HG02885 (cell line): ENCODE results near the gene SASH3.
A peak's percentile ranks its signal among the peaks of the same experiment; 100 is the strongest.
"Not testable (repeated sequence)": the region's sequence is repeated elsewhere in the genome, so short reads cannot be mapped to it uniquely, and the experiment has no call there.

Source experiments
- ATAC-seq: cut with Tn5 transposase; IDR thresholded peaks from one replicate; pipeline ENCODE4 v1.9.1; 2021; ENCODE audit warnings: mild to moderate bottlenecking; ENCODE audit not compliant: unreplicated experiment, poor library complexity

SASH3 gene

DNA sequence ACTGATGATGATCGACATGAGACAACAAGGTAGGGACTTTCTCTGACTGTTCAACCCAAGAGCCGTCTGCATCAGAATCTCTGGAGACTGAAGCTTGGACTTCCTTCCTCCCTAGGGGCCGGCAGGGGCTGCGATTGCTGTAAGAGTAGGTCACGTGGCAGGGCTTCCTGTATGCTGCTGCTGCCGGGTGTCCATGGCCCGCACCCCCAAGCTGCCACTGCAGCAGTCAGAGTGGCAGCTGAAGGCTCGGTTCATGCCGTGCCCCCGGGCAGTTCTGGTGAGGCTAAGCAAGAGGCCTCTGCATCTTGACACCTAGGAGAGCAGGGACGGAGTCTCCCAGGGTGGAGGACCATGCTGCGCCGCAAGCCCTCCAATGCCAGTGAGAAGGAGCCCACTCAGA, at the start of gene SASH3:
SASH3 (plus strand) TSS at position 203 of the 400 bp plus-strand sequence; CDS start at position 352, 149 bp downstream.
- ATAC-seq: peak; percentile 34

DNA sequence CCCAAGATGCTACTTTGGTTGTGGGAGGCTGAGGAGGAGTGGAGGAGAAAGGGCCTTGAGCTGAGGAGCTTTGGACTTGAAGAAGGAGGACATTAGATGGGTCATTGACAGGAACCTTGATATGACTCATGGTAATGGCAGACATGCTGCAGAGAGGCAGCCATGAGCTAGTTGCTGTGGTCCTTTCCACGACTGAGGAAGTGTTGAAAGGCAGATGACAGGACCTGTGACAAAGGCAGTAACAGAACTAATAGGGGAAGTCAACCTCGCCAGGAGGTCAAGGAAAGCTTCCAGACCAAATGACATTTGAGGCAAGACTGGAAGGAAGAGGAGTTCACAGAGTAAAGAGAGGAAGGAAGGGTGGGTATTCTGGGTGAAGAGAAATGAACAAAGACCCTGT, 48.5 kb upstream of the SASH3 start:
- no peak for ATAC-seq

DNA sequence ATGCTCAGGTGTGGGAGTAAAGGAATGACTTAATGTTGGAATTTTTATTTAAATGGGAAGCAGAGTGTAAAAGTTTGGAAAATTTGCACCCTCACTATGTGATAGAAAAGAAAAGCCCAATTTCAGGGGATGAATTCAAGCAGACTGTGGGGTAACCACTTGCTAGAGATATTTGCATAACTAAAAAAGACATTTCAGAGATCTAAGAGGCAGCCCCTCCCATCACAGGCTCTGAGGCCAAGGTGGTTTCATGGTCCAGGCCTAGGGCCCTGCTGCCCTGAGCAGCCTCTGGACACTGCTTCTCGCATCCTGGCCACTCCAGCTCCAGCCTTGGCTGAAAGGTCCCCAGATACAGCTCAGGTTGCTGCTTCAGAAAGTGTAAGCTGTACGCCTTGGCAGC, 46.9 kb upstream of the SASH3 start:
- no peak for ATAC-seq

DNA sequence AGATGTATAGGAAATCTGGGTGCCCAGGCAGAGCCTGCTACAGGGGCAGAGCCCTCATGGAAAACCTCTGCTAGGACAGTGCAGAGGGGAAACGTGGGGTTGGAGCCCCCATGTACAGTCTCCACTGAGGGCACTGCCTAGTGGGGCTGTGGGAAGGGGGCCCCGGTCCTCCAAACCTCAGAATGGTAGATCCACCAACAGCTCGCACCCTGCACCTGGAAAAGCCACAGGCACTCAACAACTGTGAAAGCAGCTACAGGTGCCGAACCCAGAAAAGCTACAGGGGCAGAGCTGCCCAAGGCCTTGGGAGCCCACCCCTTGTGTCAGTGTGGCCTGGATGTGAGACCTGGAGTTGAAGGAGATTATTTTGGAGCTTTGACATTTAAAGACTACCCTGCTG, 46.4 kb upstream of the SASH3 start:
- no peak for ATAC-seq

DNA sequence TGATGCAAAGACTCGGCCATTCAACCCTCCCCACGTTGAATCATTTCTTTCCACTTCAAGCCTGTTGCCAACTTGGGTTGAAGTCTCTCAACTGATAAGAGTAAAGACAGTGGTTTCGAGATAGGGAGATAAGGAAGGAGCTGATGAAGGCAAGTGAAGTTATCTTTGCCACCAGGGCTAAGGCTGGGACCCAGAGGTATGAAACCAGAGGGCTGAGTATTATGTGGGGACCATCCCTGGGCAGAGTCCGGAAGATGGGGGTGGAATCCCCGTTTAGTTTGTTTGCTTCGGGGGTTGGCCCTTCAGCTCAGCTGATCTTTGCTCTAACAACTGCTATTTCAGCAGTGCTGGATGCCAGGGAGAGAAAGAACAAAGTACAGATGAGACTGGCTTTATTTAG, 43.3 kb upstream of the SASH3 start:
- ATAC-seq: no peak

DNA sequence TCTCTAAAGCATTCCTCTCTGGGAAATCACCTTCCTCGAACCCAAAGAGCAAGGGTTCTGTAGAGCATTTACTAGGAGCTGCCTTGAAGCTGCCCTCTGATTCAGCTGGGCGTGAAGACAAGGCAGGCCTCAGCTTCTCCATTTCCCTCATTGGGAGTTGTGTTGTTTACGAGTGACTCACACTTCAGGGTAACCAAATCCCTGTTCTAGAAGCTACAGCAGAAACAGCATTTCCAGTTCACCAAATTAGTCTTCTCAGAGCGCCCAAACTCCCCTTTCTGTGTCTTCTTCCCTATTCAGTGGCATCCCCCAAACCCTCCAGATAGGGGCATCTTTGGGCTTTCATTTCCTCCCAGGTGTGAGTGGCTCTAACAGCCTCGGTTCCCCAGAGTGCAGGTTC, 41.8 kb upstream of the SASH3 start:
- ATAC-seq: no peak

DNA sequence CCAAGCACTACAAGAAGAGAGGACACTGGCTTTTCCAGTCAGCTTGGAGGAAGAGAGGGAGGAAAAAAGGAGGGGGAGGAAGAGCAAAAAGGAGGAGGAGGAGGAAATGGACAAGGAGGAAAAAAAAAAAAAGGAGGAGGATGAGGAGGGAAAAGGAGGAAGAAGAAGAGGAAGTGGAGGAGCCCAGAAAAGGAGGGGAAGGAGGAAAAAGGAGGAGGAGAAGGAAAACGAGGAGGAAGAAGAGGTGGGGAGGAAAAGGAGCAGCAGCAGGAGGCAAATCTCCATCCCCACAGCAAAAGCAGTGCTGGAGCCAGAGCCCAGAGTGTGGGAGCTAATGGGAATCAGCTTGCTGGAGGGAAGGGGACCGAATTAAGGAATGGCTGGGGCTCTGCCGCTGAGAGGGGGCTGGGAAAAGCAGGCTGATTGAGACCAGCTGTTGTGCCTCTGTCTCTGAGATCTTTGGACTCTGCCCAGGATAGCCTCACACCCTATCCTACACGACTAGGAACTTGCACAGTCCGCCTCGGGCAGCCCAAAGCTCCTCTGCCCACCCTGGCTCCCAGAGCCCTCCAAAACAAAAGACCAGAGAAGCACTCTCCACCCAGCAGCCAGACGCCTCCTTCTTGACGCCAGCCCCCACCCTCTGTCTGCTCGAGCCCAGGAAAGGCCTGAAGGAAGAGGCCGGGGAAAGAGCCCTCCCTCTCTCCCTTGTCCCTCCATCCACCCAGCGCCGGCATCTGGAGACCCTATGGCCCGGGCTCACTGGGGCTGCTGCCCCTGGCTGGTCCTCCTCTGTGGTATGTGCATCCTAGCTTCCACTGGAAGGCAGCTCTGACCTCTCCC, 41.1 kb upstream of the SASH3 start, which contains the start of gene XPNPEP2:
XPNPEP2 (plus strand) TSS at position 514 of the 843 bp plus-strand sequence; CDS start at position 749, 235 bp downstream.
- no peak for ATAC-seq

DNA sequence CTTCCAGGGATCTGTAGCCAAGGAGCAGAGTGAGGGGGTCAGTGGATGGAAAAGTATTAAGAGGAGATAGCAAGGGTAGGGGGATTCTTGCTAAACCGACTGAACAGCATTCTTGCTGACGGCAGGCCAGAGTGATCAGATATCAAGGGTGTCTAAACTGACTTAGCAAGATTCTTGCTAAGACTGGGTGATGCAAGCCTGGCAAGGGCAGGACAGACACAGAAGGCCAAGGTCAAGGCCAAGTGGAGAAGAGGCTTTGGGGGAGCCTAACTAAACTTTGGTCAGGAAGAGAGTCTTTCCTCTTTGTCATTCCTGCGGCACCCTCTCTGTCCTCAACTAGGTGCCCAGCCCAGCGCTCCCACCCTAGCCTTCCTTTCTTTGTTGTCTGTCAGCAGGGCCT, 40.2 kb upstream of the SASH3 start:
- no peak for ATAC-seq

DNA sequence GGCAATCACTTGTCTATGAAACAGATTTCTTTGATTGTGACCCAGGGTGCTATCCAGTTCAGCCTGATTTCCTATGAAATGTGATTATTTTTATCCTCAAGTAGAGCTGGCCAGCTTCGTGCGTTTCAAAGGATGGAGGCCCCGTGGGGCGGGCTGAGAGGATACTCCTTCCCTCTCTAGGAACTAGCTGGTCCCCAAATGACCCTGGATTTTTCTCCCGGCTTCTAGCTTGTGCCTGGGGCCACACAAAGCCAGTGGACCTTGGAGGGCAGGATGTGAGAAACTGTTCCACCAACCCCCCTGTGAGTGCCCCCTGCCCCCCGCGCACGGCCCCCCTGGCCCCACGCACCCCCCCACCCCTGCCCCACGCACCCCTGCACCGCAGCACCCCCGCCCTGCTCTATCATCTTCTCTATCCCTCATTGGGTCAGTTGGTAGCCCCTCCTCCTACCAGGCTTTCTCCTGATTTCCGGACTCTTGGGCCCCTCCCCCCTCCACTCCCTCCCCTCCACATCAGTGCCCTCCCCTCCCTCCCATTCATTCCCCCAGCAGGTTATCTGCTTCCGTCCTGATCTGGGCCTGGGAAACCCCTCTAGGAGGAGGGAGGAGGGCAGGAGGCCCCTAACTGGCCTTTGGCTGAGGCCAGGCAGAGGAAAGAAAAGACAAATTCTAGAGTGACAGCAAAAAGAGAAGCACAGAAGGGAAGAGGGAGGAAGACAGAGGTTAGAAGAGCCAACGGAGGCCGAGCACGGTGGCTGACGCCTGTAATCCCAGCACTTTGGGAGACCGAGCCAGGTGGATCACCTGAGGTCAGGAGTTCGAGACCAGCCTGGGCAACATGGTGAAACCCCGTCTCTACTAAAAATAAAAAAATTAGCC, 37.6 kb upstream of the SASH3 start:
- ATAC-seq: no peak

DNA sequence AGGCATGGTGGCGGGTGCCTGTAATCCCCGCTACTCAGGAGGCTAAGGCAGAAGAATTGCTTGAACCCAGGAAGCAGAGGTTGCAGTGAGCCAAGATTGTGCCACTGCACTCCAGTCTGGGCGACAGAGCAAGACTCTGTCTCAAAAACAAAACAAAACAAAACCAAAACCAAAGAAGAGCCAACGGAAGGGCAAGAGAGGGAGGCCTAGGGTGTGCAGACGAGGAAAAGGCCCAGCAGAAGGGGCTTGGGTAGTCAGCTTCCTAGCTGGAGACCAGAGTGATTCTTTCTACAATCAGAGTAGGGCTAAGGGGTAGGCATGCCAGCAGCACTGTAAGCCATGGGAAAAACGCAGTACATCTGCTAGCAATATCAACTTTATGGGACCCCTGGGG, 37.0 kb upstream of the SASH3 start:
- ATAC-seq: not testable (repeated sequence)

DNA sequence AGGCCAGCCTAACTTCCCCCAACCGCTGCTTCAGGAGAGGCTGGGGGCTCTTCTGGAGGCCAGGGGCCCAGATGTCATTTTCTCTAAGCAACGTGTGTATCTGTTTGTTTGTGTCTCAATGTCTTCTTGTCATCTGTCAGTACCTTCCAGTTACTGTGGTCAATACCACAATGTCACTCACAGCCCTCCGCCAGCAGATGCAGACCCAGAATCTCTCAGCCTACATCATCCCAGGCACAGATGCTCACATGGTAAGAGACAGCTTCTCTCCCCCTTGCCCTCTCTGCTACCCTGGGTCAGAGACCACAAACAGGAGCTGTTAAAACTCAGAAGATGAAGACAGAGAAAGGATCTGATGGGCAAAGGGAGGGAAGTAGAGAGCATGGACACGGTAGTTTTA, 35.9 kb upstream of the SASH3 start:
- ATAC-seq: no peak

DNA sequence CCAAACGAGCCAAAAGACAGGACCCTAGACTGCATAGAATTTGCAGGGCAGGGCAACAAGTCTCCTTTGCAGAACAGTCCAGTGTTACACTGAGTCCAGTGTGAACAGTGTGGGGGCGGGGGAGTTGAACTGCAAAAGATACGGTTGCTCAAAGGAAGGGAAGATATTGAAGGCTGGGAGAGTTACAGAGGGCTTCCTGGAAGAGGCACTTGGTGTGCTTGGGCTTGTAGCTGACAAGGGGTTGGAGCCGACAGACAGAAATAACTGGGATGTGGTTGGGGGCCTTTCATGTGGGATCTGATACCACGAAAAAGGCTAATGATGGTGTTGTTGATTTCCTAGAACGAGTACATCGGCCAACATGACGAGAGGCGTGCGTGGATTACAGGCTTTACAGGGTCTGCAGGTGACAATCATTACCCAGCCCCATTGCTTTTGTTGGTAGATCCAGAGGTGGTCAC, 34.9 kb upstream of the SASH3 start:
- ATAC-seq: no peak

DNA sequence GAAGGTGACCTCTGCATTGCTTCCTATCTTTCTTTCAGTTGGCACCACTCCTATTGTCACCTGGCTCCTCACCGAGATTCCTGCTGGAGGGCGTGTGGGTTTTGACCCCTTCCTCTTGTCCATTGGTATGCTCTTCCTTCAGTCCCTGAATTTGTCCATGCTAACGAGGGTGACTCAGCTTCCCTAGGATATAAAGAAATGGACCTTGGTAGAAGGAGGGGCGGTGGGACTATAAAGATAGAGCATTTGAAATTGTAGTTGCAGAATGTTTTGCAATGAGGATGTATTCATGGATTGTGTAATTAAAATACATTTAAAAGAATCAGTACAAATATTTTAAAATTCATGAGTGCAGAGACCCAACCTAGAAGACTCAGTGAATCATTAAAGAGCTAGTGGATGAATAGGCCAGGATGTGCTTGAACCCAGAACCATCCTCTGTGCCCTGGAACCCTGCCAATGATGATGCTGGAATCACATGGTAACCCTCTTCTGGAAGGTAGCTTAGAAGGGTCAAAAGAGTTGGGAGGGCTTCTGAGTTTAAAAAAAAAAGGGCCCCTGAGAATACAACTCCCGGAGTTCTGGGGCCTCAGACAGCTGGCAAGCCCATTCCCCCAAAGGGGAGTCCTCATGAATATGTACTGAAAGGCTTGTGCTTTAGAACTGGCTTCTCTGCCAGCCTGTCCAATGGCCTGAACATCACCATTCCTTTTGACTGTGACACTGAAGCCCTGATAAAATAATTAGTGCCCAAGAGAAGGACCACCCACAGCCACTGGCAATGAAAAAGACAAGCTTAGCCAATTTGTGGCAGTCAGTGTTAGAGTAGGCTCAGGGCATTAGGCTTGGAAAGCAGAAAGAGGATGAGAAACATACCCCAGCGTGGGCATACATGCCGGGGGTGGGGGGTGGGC, 32.9 kb upstream of the SASH3 start:
- ATAC-seq: no peak

DNA sequence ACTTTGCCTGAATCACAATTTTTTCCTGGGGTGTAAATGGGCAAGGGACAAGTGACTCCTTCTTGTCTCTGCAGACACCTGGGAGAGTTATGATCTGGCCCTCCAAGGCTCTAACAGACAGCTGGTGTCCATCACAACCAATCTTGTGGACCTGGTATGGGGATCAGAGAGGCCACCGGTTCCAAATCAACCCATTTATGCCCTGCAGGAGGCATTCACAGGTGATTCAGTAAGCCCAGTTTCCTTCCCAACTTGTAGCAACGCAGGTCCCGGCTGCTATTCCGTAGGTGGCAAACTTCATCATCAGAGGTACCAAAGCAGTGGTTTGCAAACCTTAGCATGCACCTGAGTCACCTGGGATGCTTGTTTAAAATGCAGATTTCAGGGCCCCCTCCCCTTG, 32.2 kb upstream of the SASH3 start:
- no peak for ATAC-seq

DNA sequence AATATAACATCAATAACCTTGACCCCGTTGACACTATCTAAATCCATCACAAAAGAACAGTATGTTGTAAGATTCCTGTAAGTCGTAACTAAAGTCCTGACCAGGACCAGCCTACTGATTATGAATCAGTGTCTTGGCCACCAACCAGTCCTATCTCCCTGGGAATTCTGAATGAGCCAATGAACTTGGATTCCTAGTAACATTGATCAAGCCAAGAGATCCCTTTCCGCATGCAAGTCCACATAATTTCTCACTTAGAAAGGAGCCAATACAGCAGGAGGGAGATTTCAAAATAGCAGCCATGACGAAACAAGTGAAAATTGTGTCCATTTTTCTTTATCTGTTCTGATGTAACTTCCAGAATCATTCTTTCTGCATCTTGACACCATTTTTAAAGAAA, 31.4 kb upstream of the SASH3 start:
- no peak for ATAC-seq

DNA sequence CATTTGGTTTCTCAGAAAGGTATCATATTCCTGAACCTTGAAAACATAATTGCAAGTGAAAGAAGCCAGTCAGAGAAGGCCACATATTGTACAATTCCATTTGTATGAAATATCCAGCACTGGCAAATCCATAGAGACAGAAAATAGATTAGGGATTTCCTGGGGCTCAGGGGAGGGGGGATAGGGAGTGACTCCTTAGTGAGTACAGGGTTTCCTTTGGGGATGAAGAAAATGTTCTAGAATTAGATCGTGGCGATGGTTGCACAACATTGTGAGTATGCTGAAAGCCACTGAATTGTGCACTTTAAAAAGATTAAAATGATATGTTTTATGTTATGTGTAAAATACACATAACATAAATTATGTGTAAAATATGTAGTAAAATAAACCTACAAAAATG, 30.7 kb upstream of the SASH3 start:
- ATAC-seq: no peak

DNA sequence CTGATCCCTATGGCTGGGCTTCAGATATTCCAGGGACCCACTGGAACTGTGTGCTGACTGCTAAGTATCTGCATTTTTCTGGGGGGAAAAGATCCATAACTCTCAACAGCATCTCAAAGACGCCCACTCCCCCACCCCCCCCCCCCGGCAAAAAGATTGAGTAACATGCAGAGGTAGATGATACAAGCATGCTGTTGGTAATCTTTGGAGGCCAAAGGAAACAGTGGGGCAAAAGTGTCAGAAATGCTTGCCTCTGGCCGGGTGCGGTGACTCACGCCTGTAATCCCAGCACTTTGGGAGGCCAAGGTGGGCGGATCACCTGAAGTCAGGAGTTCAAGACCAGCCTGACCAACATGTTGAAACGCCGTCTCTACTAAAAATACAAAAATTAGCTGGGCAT, 28.8 kb upstream of the SASH3 start:
- ATAC-seq: no peak

DNA sequence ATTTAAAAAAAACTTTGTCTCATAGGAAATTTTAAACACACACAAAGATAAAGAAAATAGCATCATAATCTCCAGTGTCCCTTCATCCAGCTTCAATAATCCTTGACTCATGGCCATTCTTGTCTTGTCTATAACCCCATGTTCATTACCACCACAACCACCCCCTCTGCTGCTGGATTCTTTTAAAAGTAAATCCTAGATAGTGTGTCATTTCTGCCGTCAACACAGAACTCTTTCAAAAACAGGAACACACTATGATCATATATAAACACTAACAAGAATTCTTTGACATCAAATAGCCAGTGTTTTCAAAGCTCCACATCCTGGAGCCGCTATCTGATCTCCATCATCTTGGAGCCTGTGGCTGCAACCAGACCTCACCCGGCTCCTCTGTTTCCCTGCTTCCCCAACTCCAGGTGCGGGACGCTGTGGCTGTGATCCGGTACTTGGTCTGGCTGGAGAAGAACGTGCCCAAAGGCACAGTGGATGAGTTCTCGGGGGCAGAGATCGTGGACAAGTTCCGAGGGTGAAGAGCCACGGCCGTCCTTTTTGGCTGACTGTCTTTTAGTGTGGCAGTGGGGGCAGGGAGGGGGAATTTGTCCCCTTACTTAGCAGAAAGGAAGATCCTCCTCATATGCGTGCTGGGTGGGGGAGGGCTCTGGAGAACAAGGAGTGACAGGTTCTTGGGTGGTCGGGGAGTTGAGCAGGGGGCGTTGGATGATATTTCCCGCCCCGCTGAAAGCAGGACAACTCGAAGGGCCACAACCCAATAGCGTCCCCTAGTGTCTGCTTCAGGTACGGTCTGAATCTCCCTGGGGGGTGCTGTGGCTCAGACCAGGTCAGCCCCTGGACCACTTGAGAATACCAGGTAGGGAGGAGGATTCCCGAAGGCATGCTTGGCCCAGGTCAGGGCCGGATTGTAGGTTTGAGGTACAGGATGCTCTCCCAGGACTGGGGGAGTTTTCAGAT, 25.4 kb upstream of the SASH3 start:
- no peak for ATAC-seq
